HCT116 (cell line): ENCODE measurements around the gene ST14. TPM values are rescaled to one million over a fixed set of nuclear protein-coding genes. Genes with fewer than 3 reads are reported as not detected.

Source experiments
- ATAC-seq: fragments of 200-7000 bp; cut with Tn5 transposase; 2 replicates; pipeline ENCODE4 v1.9.1; 2020; ENCODE audit warnings: mild to moderate bottlenecking, moderate library complexity
- BruUV-seq: library from RNA; stranded (reverse); fragments of 400-500 nt; replicated peaks from 2 replicates; lab custom pipeline; 2021; lab: Mats Ljungman, UMichigan
- CTCF ChIA-PET: fragments of 300-600 bp; sonication (Branson Sonifier 250); formaldehyde crosslinking; loops from one replicate; lab custom pipeline; 2021; ENCODE audit warnings: antibody characterized with exemption; lab: Charles Lee
- POLR2A ChIA-PET: fragments of 300-600, 350-600 bp; sonication (Branson Sonifier 250); formaldehyde crosslinking; loops from one replicate; lab custom pipeline; 2021; ENCODE audit warnings: antibody characterized with exemption; lab: Charles Lee
- RAD21 ChIA-PET, 2 experiments: fragments of 300-600 bp; sonication (Branson Sonifier 250); formaldehyde crosslinking; loops; one replicate each; lab custom pipeline; 2023; ENCODE audit warnings: low total read pairs in 2 of 2; ENCODE audit not compliant: uncharacterized antibody in 2 of 2, unreplicated experiment in 2 of 2, low non-redundant PET in 1 of 2; lab: Charles Lee
- DNase-seq: peaks from one replicate; pipeline ENCODE4 v3.0.0-alpha.2; 2010; ENCODE audit warnings: low read depth, low spot score
- H2AFZ ChIP-seq: fragments of 200-600 bp; shearing (Covaris generic), sonication (generic); 2 replicates; pipeline ENCODE4 v1.6.1; 2017; ENCODE audit warnings: low read depth, mixed run types, mixed read lengths, antibody characterized with exemption, low read length; ENCODE audit not compliant: poor library complexity, severe bottlenecking
- H3K27ac ChIP-seq: 2 replicates; pipeline ENCODE4 v1.5.1; 2012; ENCODE audit warnings: low read depth, low read length
- H3K27me3 ChIP-seq: fragments of 200-600 bp; sonication (generic); 2 replicates; pipeline ENCODE4 v1.6.1; 2016; ENCODE audit warnings: mixed run types, low read length, mixed read lengths; ENCODE audit not compliant: insufficient read depth
- H3K36me3 ChIP-seq, 2 experiments: fragments of 200-500 bp in 1 of 2; fragments of 200-600 bp in 1 of 2; sonication (Bioruptor generic) in 1 of 2; sonication (generic) in 1 of 2; 2 replicates each; pipeline versions ENCODE4 v1.5.1 to v1.6.1; 2014 to 2016; ENCODE audit warnings: low read length in 2 of 2, inconsistent platforms in 1 of 2, mixed read lengths in 1 of 2, mixed run types in 1 of 2; ENCODE audit not compliant: insufficient read depth in 2 of 2, control insufficient read depth in 1 of 2
- H3K4me1 ChIP-seq, 2 experiments: fragments of 200-600 bp in 1 of 2; sonication (generic) in 1 of 2; 2 replicates each; pipeline versions ENCODE4 v1.5.1 to v1.6.1; 2012 to 2017; ENCODE audit warnings: low read length in 2 of 2, inconsistent platforms in 1 of 2, mild to moderate bottlenecking in 1 of 2, mixed read lengths in 1 of 2, mixed run types in 1 of 2, moderate library complexity in 1 of 2; ENCODE audit not compliant: insufficient read depth in 2 of 2, control insufficient read depth in 1 of 2
- H3K4me2 ChIP-seq: fragments of 200-600 bp; sonication (generic); 2 replicates; pipeline ENCODE4 v1.6.1; 2017; ENCODE audit warnings: mixed run types, low read length, mixed read lengths
- H3K4me3 ChIP-seq, 2 experiments: fragments of 200-600 bp in 1 of 2; sonication (generic) in 1 of 2; replicated peaks in 1 of 2; 2 replicates each; pipeline ENCODE4 v1.5.1; 2011 to 2016; ENCODE audit warnings: low read length in 2 of 2, control low read depth in 1 of 2, low read depth in 1 of 2, mild to moderate bottlenecking in 1 of 2, mixed read lengths in 1 of 2, mixed run types in 1 of 2
- H3K79me2 ChIP-seq: fragments of 200-600 bp; sonication (generic); 2 replicates; pipeline ENCODE4 v1.6.1; 2017; ENCODE audit warnings: mild to moderate bottlenecking, mixed run types, low read length, moderate library complexity, mixed read lengths; ENCODE audit not compliant: insufficient read depth
- H3K9ac ChIP-seq: fragments of 200-600 bp; sonication (generic); 2 replicates; pipeline ENCODE4 v1.6.1; 2016; ENCODE audit warnings: low read length, mixed read lengths
- H3K9me2 ChIP-seq: fragments of 200-600 bp; sonication (generic), shearing (Covaris generic); 2 replicates; pipeline ENCODE4 v1.6.1; 2017; ENCODE audit warnings: mixed run types, mild to moderate bottlenecking, moderate library complexity; ENCODE audit not compliant: insufficient read depth
- H3K9me3 ChIP-seq, 2 experiments: fragments of 200-500 bp in 1 of 2; fragments of 200-600 bp in 1 of 2; sonication (Bioruptor generic) in 1 of 2; sonication (generic) in 1 of 2; 2 replicates each; pipeline ENCODE4 v1.6.1; 2014 to 2017; ENCODE audit warnings: low read length in 2 of 2, mixed read lengths in 2 of 2, inconsistent platforms in 1 of 2, low read depth in 1 of 2, mild to moderate bottlenecking in 1 of 2, mixed run types in 1 of 2, moderate library complexity in 1 of 2; ENCODE audit not compliant: control insufficient read depth in 1 of 2, insufficient read depth in 1 of 2
- H4K20me1 ChIP-seq: fragments of 200-600 bp; sonication (generic), shearing (Covaris generic); 2 replicates; pipeline ENCODE4 v1.6.1; 2017; ENCODE audit warnings: mixed run types, mild to moderate bottlenecking, moderate library complexity; ENCODE audit not compliant: insufficient read depth
- ATF3 ChIP-seq: IDR thresholded peaks from 2 replicates; pipeline ENCODE4 v1.6.1; 2012
- POLR2AphosphoS5 ChIP-seq: IDR thresholded peaks from 2 replicates; pipeline ENCODE4 v1.6.1; 2011; ENCODE audit warnings: mild to moderate bottlenecking, low read depth, low read length, moderate library complexity
- YY1 ChIP-seq: IDR thresholded peaks from 2 replicates; pipeline ENCODE4 v1.6.1; 2011; ENCODE audit warnings: low read length, low read depth, moderate library complexity, mild to moderate bottlenecking; ENCODE audit not compliant: insufficient replicate concordance; ENCODE audit errors: extremely low read depth
- intact Hi-C: fragments of 100-400 bp; cut with micrococcal nuclease; formaldehyde crosslinking; loops from 2 replicates; pipeline ENCODE4 v1.10.0; 2022
- total RNA-seq: library from RNA; stranded (reverse); gene quantifications from one replicate; pipeline ENCODE4 v1.2.1, GENCODE V29; 2021; ENCODE audit not compliant: unreplicated experiment

Gene ST14
- total RNA-seq, 1 experiment from 2014 or later, result 107 TPM

GRCh38 chr11:130215531-130216220 lies 56.1 kb downstream of the ST14 start:
- ChIA-PET RAD21 (no interaction called here), POLR2A (no interaction called here), CTCF (interaction anchor here (1.0 kb wide), 1 partner anchor 215 kb away, joined by 3 read pairs; no protein-coding TSS in a partner anchor)
- BruUV-seq, result no TSS peak
- no peaks in the 10 kb centered on the region for H3K79me2 ChIP-seq
- no peaks in the 10 kb centered on the region; the same call in 1 of the 2 replicates for H4K20me1 ChIP-seq
- H3K4me1 ChIP-seq, result peaks cover 0 to 6% of the 10 kb centered on the region in 2 experiments; a peak in 1 of 4 replicates
- no peak overlapping the region for H2AFZ ChIP-seq
- H3K4me2 ChIP-seq, result no peak overlapping the region
- no peaks in the 10 kb centered on the region for H3K9me3 ChIP-seq
- H3K9ac ChIP-seq, result no peak overlapping the region
- no peak overlapping the region for H3K27ac ChIP-seq
- no peaks in the 10 kb centered on the region for H3K9me2 ChIP-seq
- 0 out of 2 replicates have a peak, but pooled peaks have one; percentile 14 for TF ChIP-seq POLR2AphosphoS5
- no peak for TF ChIP-seq ATF3
- H3K27me3 ChIP-seq, result no peaks in the 10 kb centered on the region
- no peak for ATAC-seq
- H3K4me3 ChIP-seq, result no peak overlapping the region
- H3K36me3 ChIP-seq, result no peaks in the 10 kb centered on the region
- DNase-seq, result no peak
- intact Hi-C loops, result loop anchor here (10.0 kb wide), 1 partner anchor 679 kb away; no protein-coding TSS in a partner anchor

GRCh38 chr11:130216221-130216550 lies 56.6 kb downstream of the ST14 start:
- ChIA-PET CTCF (interaction anchor here (1.0 kb wide), 1 partner anchor 215 kb away, joined by 3 read pairs; no protein-coding TSS in a partner anchor), POLR2A (no interaction called here)
- BruUV-seq, result no TSS peak
- Histone ChIP-seq H4K20me1 (no peaks in the 10 kb centered on the region; the same call in 1 of the 2 replicates), H3K79me2 (no peaks in the 10 kb centered on the region), H2AFZ (no peak overlapping the region), H3K4me3 (no peak overlapping the region), H3K27ac (no peak overlapping the region), H3K36me3 (no peaks in the 10 kb centered on the region)
- ATAC-seq, result no peak
- no peak for TF ChIP-seq YY1
- TF ChIP-seq, all 23 proteins: peak for 0
- H3K4me2 ChIP-seq, result no peak overlapping the region
- no peak for DNase-seq
- intact Hi-C loops, result loop anchor here (10.0 kb wide), 1 partner anchor 679 kb away; no protein-coding TSS in a partner anchor
- H3K4me1 ChIP-seq, result peaks cover 0 to 6% of the 10 kb centered on the region in 2 experiments; a peak in 1 of 4 replicates
- H3K27me3 ChIP-seq, result no peaks in the 10 kb centered on the region
- H3K9ac ChIP-seq, result no peak overlapping the region
- RAD21 ChIA-PET, result no interaction called here
- no peaks in the 10 kb centered on the region for H3K9me2 ChIP-seq
- H3K9me3 ChIP-seq, result no peaks in the 10 kb centered on the region
